Vagina (tissue), 2 donors: ENCODE results near the gene LRRC56. TPM values are rescaled to one million over a fixed set of nuclear protein-coding genes. Genes with fewer than 3 reads are reported as not detected.
A peak's percentile ranks its signal among the peaks of the same experiment; 100 is the strongest.

Source experiments
- DNase-seq, 2 donors: peaks; one replicate each; pipeline ENCODE4 v3.0.0-alpha.2; 2017; ENCODE audit errors: extremely low spot score in 2 of 2
- H3K27ac ChIP-seq: fragments of 200-600 bp; sonication (generic); one replicate; pipeline ENCODE4 v1.5.1; 2019
- H3K27me3 ChIP-seq: fragments of 200-600 bp; sonication (generic); one replicate; pipeline ENCODE4 v1.5.1; 2019
- H3K36me3 ChIP-seq, 2 donors: fragments of 200-600 bp; sonication (generic); one replicate each; pipeline ENCODE4 v1.5.1; 2017 to 2019
- H3K4me1 ChIP-seq: fragments of 200-600 bp; sonication (generic); one replicate; pipeline ENCODE4 v1.5.1; 2019
- H3K4me3 ChIP-seq, 2 donors: fragments of 200-600 bp; sonication (generic); 1 replicate in 1 of 2; 2 replicates in 1 of 2; pipeline ENCODE4 v1.5.1; 2016 to 2019
- H3K9me3 ChIP-seq: fragments of 200-600 bp; sonication (generic); one replicate; pipeline ENCODE4 v1.5.1; 2019
- CTCF ChIP-seq, 3 experiments: fragments of 450-650 bp in 2 of 3; fragments of 200-600 bp in 1 of 3; sonication (generic) in 1 of 3; IDR thresholded peaks; one replicate each; pipeline ENCODE4 v1.5.1; 2017 to 2019; ENCODE audit warnings: antibody characterized with exemption in 3 of 3, mild to moderate bottlenecking in 2 of 3, moderate library complexity in 2 of 3
- POLR2A ChIP-seq, 2 donors: fragments of 450-650 bp; IDR thresholded peaks; one replicate each; pipeline ENCODE4 v1.6.1; 2017; ENCODE audit warnings: antibody characterized with exemption in 2 of 2, mild to moderate bottlenecking in 2 of 2, moderate library complexity in 2 of 2
- POLR2AphosphoS5 ChIP-seq, 2 donors: sonication (generic); formaldehyde crosslinking; IDR thresholded peaks; one replicate each; pipeline ENCODE4 v1.9.0; 2017; ENCODE audit warnings: antibody characterized with exemption in 2 of 2, mild to moderate bottlenecking in 2 of 2, low read depth in 1 of 2; ENCODE audit not compliant: insufficient read depth in 1 of 2
- intact Hi-C: fragments of 100-400 bp; cut with DNase I; formaldehyde crosslinking; loops from one replicate; pipeline ENCODE4 v1.15.1; 2023
- microRNA counts, 2 donors: library from miRNA; unstranded; fragments of <30 nt; microRNA quantifications; one replicate each; lab custom pipeline; 2016 to 2017
- microRNA-seq: library from miRNA; unstranded; fragments of <30 nt; microRNA quantifications from one replicate; pipeline ENCODE4, GENCODE V29; 2017; ENCODE audit warnings: borderline number of aligned reads, borderline replicate concordance
- small RNA-seq: library from RNA; depleted of rRNA; stranded (forward); fragments of <200 nt; gene quantifications from one replicate; pipeline ENCODE3, GENCODE V24; 2016
- total RNA-seq: library from RNA; depleted of rRNA; stranded (reverse); fragments of >200 nt; gene quantifications from one replicate; pipeline ENCODE4 v1.2.3, GENCODE V29; 2016

LRRC56 gene
- total RNA-seq, 1 donor from 2014 or later: 0.49 TPM

GRCh38 chr11:598005-598680 is 60.8 kb downstream of the LRRC56 start:
- TF ChIP-seq POLR2A (IDR thresholded peaks at IDR 0.05): no peak
- no peak for TF ChIP-seq CTCF (IDR thresholded peaks at IDR 0.05)
- no peak for TF ChIP-seq POLR2AphosphoS5 (IDR thresholded peaks at IDR 0.05; ENCODE audit: insufficient read depth in 1 of 2, low read depth in 1 of 2)
- Histone ChIP-seq H3K4me3 (no peak overlapping the region), H3K27ac (no peak overlapping the region), H3K27me3 (no peaks in the 10 kb centered on the region), H3K36me3 (peaks cover 0 to 91% of the 10 kb centered on the region in 2 donors), H3K9me3 (no peaks in the 10 kb centered on the region), H3K4me1 (no peaks in the 10 kb centered on the region)
- intact Hi-C loops: no loop called here
- no peak for DNase-seq

GRCh38 chr11:601573-602245 is 64.4 kb downstream of the LRRC56 start:
- H3K27ac ChIP-seq: no peak overlapping the region
- intact Hi-C loops: loop anchor here (1.0 kb wide), 1 partner anchor 41 kb away; no protein-coding TSS in a partner anchor
- TF ChIP-seq POLR2A (IDR thresholded peaks at IDR 0.05) (no peak), CTCF (IDR thresholded peaks at IDR 0.05) (no peak), POLR2AphosphoS5 (IDR thresholded peaks at IDR 0.05; ENCODE audit: insufficient read depth in 1 of 2, low read depth in 1 of 2) (no peak)
- H3K4me1 ChIP-seq: no peaks in the 10 kb centered on the region
- no peaks in the 10 kb centered on the region for H3K27me3 ChIP-seq
- no peak for DNase-seq
- H3K4me3 ChIP-seq: no peak overlapping the region
- H3K9me3 ChIP-seq: no peaks in the 10 kb centered on the region
- peaks cover 0 to 92% of the 10 kb centered on the region in 2 donors for H3K36me3 ChIP-seq

GRCh38 chr11:603154-603553 is 65.8 kb downstream of the LRRC56 start:
- no peaks in the 10 kb centered on the region for H3K9me3 ChIP-seq
- H3K27ac ChIP-seq: no peak overlapping the region
- DNase-seq: no peak
- H3K4me1 ChIP-seq: no peaks in the 10 kb centered on the region
- no peaks in the 10 kb centered on the region for H3K27me3 ChIP-seq
- no peak overlapping the region for H3K4me3 ChIP-seq
- TF ChIP-seq CTCF (IDR thresholded peaks at IDR 0.05) (no peak), POLR2AphosphoS5 (IDR thresholded peaks at IDR 0.05; ENCODE audit: insufficient read depth in 1 of 2, low read depth in 1 of 2) (no peak), POLR2A (IDR thresholded peaks at IDR 0.05) (no peak)
- intact Hi-C loops: no loop called here
- H3K36me3 ChIP-seq: peaks cover 0 to 92% of the 10 kb centered on the region in 2 donors

MicroRNA genes within 50 kb of the gene (microRNA counts, 767-probe panel; counts per million panel counts)
- 261 to 4,378 counts per million in 2 donors for microRNA hsa-miR-210 (lab: Ali Mortazavi, UCI)

Small RNA genes within 50 kb of the gene (microRNA-seq; reads per million reads assigned to microRNA genes)
- gene MIR210: 886 reads per million, percentile 77 among the genes with 10 or more reads in this experiment

Small RNA genes within 50 kb of the gene (small RNA-seq; reads per million reads assigned to genes)
- gene MIR210: 10.1 reads per million, percentile 93 among the genes with 10 or more reads in this experiment

Other genes with a start within 250 kb of the LRRC56 start
- gene PGGHG, start 248.4 kb upstream of the LRRC56 start, total RNA-seq: 46.7 TPM
- gene IFITM5, start 238.0 kb upstream of the LRRC56 start, total RNA-seq: not detected
- gene IFITM2, start 229.7 kb upstream of the LRRC56 start, total RNA-seq: 780 TPM
- 379 TPM for gene IFITM1, start 223.5 kb upstream of the LRRC56 start, total RNA-seq
- 908 TPM for gene IFITM3, start 216.7 kb upstream of the LRRC56 start, total RNA-seq
- 15.5 TPM for gene B4GALNT4, start 168.0 kb upstream of the LRRC56 start, total RNA-seq
- gene PKP3, start 143.3 kb upstream of the LRRC56 start, total RNA-seq: 117 TPM
- 48.1 TPM for gene SIGIRR, start 122.5 kb upstream of the LRRC56 start, total RNA-seq
- gene ANO9, start 95.5 kb upstream of the LRRC56 start, total RNA-seq: 12.0 TPM
- gene PTDSS2, start 87.2 kb upstream of the LRRC56 start, total RNA-seq: 36.1 TPM
- 252 TPM for gene RNH1, start 30.3 kb upstream of the LRRC56 start, total RNA-seq
- 53.5 TPM for gene HRAS, start 2.0 kb upstream of the LRRC56 start, total RNA-seq
- 1.7 TPM for gene LMNTD2, start 23.2 kb downstream of the LRRC56 start, total RNA-seq
- 14.7 TPM for gene RASSF7, start 23.4 kb downstream of the LRRC56 start, total RNA-seq
- 26.0 TPM for gene PHRF1, start 38.9 kb downstream of the LRRC56 start, total RNA-seq
- gene IRF7, start 78.4 kb downstream of the LRRC56 start, total RNA-seq: 18.9 TPM
- gene CDHR5, start 87.4 kb downstream of the LRRC56 start, total RNA-seq: not detected
- gene SCT, start 89.7 kb downstream of the LRRC56 start, total RNA-seq: not detected
- gene DRD4, start 99.7 kb downstream of the LRRC56 start, total RNA-seq: 1.2 TPM
- 33.6 TPM for gene DEAF1, start 157.7 kb downstream of the LRRC56 start, total RNA-seq
- 12.8 TPM for gene TMEM80, start 158.3 kb downstream of the LRRC56 start, total RNA-seq
- gene EPS8L2, start 168.7 kb downstream of the LRRC56 start, total RNA-seq: 195 TPM
- 158 TPM for gene TALDO1, start 209.9 kb downstream of the LRRC56 start, total RNA-seq
- gene GATD1, start 240.0 kb downstream of the LRRC56 start, total RNA-seq: 33.4 TPM